ENCODE data around the gene MED13L. TPM values are rescaled to one million over a fixed set of nuclear protein-coding genes. Genes with fewer than 3 reads are reported as not detected.
A peak's percentile ranks its signal among the peaks of the same experiment; 100 is the strongest.

The MED13L gene
- total and polyA plus RNA-seq, 2 of the 8 experiments (the other 6 are each of a cell fraction or from before 2014, with no cell fraction given) = 15.9 to 51.7 TPM

- no peaks in the 10 kb centered on the region for H3K36me3 ChIP-seq (ENCODE audit: control insufficient read depth in 2 of 4, insufficient read depth in 4 of 4, low read length in 3 of 4)
- H3K56ac ChIP-seq (replicated peaks; ENCODE audit: insufficient read length, low read depth, low read length) = no peak overlapping the region
- no peak overlapping the region for H3K4me2 ChIP-seq (ENCODE audit: insufficient read depth in 1 of 2, low read depth in 2 of 2, low read length in 2 of 2)
- no peak overlapping the region for H3K18ac ChIP-seq (ENCODE audit: extremely low read depth, low read length)
- H3K23ac ChIP-seq (ENCODE audit: insufficient read length) = no peak overlapping the region
- H2BK20ac ChIP-seq (ENCODE audit: low read length) = no peak overlapping the region
- no peak overlapping the region for H4K8ac ChIP-seq (ENCODE audit: extremely low read depth, insufficient read depth, low read length)
- H3K14ac ChIP-seq (ENCODE audit: insufficient read length) = no peak overlapping the region
- H2AK5ac ChIP-seq (ENCODE audit: low read depth, low read length) = no peak overlapping the region
- H3K9me3 ChIP-seq (ENCODE audit: insufficient read depth in 2 of 2, low read depth in 1 of 2, low read length in 1 of 2) = no peaks in the 10 kb centered on the region
- H3K4ac ChIP-seq (replicated peaks; ENCODE audit: insufficient read length, low read depth, low read length) = no peak overlapping the region
- peaks cover 2 to 4% of the 10 kb centered on the region in 2 experiments for H4K20me1 ChIP-seq (replicated peaks in 1 of 2; ENCODE audit: control insufficient read depth in 1 of 2, insufficient read depth in 2 of 2, low read length in 2 of 2)
- H4K91ac ChIP-seq (replicated peaks; ENCODE audit: insufficient read length, low read length) = no peak overlapping the region
- H2BK5ac ChIP-seq (ENCODE audit: low read depth, low read length) = no peak overlapping the region
- H2BK12ac ChIP-seq (ENCODE audit: low read depth, low read length) = no peak overlapping the region
- H2AFZ ChIP-seq (ENCODE audit: low read length) = no peak overlapping the region
- ChIA-PET POLR2A (ENCODE audit: partially characterized antibody) (no interaction called here), CTCF (ENCODE audit: partially characterized antibody) (interaction anchor here (0.8 to 1.8 kb wide), 8 partner anchors 10 to 210 kb away, joined by 3 to 9 read pairs (median 4); no protein-coding TSS in a partner anchor)
- no peaks in the 10 kb centered on the region for H3K23me2 ChIP-seq (ENCODE audit: low read depth, low read length)
- no peak overlapping the region for H3K27ac ChIP-seq (ENCODE audit: low read depth, low read length)
- H3K79me2 ChIP-seq (ENCODE audit: control insufficient read depth in 1 of 2, insufficient read depth in 2 of 2, low read length in 2 of 2) = peaks cover 4 to 44% of the 10 kb centered on the region in 2 experiments; a peak in 3 of 4 replicates
- DNase-seq (ENCODE audit: low read depth in 1 of 2, low spot score in 2 of 2) (no peak), FAIRE-seq (peak; percentile 85)
- H2BK120ac ChIP-seq (replicated peaks; ENCODE audit: low read depth, low read length) = no peak overlapping the region
- peak overlapping the region; percentile 21 for H4K5ac ChIP-seq (ENCODE audit: insufficient read length, low read depth, low read length)
- no peaks in the 10 kb centered on the region for H3K27me3 ChIP-seq (replicated peaks in 1 of 4; ENCODE audit: control insufficient read depth in 3 of 4, extremely low read depth in 1 of 4, insufficient read depth in 3 of 4, low read length in 3 of 4)
- H3K79me1 ChIP-seq (ENCODE audit: low read depth, low read length) = no peaks in the 10 kb centered on the region
- no peak overlapping the region for H3K4me3 ChIP-seq (ENCODE audit: extremely low read depth in 1 of 4, insufficient read depth in 2 of 4, low read depth in 3 of 4, low read length in 4 of 4)
- 36% methylated on average over 7 of the region's 7 CpGs; no CpG with 5 or more reads in 1 of the 2 experiments for WGBS, 2 experiments (ENCODE audit: extremely low coverage in 1 of 2, insufficient coverage in 1 of 2, insufficient read length in 1 of 2, insufficient replicate concordance in 2 of 2, low coverage in 1 of 2, low lambda C conversion rate in 2 of 2, missing lambda C conversion rate in 1 of 2)
- H2BK15ac ChIP-seq (ENCODE audit: low read length) = no peak overlapping the region
- H3K9ac ChIP-seq (replicated peaks in 1 of 4; ENCODE audit: extremely low read depth in 1 of 4, low read depth in 3 of 4, low read length in 3 of 4) = no peak overlapping the region
- H3K4me1 ChIP-seq (replicated peaks in 1 of 4; ENCODE audit: control insufficient read depth in 3 of 4, insufficient read depth in 4 of 4, low read length in 3 of 4) = peaks cover 0 to 4% (median 3%) of the 10 kb centered on the region in 4 experiments; a peak in 2 of 7 replicates
- TF ChIP-seq GABPA (IDR thresholded peaks at IDR 0.05; ENCODE audit: borderline replicate concordance, insufficient read depth, low read length) (no peak), BACH1 (IDR thresholded peaks at IDR 0.05; ENCODE audit: low read length) (no peak), PHF8 (conservative IDR thresholded peaks at IDR 0.05; ENCODE audit: low read depth, low read length) (no peak), MAFK (IDR thresholded peaks at IDR 0.05; ENCODE audit: low read depth, low read length) (no peak), SAP30 (IDR thresholded peaks at IDR 0.05; ENCODE audit: insufficient read depth, insufficient replicate concordance, low read length) (no peak), ATF2 (IDR thresholded peaks at IDR 0.05; ENCODE audit: low read length) (no peak), RAD21 (IDR thresholded peaks at IDR 0.05 in 1 of 2, conservative IDR thresholded peaks at IDR 0.05 in 1 of 2; ENCODE audit: low read depth in 2 of 2, low read length in 2 of 2) (peak; percentile 70 to 71), GTF2F1 (IDR thresholded peaks at IDR 0.05; ENCODE audit: borderline replicate concordance, low read depth, low read length) (no peak), ZNF274 (IDR thresholded peaks at IDR 0.05; ENCODE audit: borderline replicate concordance, extremely low read depth, low read length) (no peak)
These were observed 210.9 kb downstream of the MED13L start for GRCh38 chr12:116066381-116067230.
